Nephron progenitor cell (in vitro differentiated cells): ENCODE measurements around the gene ME1.

Experiments
- DNase-seq: peaks from one replicate; pipeline ENCODE4 v3.0.0; 2021
- H3K27ac Mint-ChIP-seq: 2 replicates; pipeline ENCODE4 v1.8.0; 2021; ENCODE audit warnings: mild to moderate bottlenecking, moderate library complexity, mixed read lengths
- H3K27me3 Mint-ChIP-seq: 2 replicates; pipeline ENCODE4 v1.8.0; 2021; ENCODE audit warnings: mild to moderate bottlenecking, low read depth, mixed read lengths; ENCODE audit not compliant: poor library complexity
- H3K36me3 Mint-ChIP-seq: 2 replicates; pipeline ENCODE4 v1.8.0; 2021; ENCODE audit warnings: low read depth, mixed read lengths
- H3K4me1 Mint-ChIP-seq: 2 replicates; pipeline ENCODE4 v1.8.0; 2021; ENCODE audit warnings: mixed read lengths
- H3K4me3 Mint-ChIP-seq: 2 replicates; pipeline ENCODE4 v1.8.0; 2021; ENCODE audit warnings: mild to moderate bottlenecking, moderate library complexity, mixed read lengths
- H3K9me3 Mint-ChIP-seq: 2 replicates; pipeline ENCODE4 v1.8.0; 2021; ENCODE audit warnings: mild to moderate bottlenecking, moderate library complexity, mixed read lengths
- TF ChIP-seq, protein P1 (sequence below): fragments of 200-600 bp; sonication (generic); IDR thresholded peaks from 2 replicates; pipeline ENCODE4 v1.5.0; 2021; ENCODE audit warnings: antibody characterized with exemption

Gene ME1

DNA sequence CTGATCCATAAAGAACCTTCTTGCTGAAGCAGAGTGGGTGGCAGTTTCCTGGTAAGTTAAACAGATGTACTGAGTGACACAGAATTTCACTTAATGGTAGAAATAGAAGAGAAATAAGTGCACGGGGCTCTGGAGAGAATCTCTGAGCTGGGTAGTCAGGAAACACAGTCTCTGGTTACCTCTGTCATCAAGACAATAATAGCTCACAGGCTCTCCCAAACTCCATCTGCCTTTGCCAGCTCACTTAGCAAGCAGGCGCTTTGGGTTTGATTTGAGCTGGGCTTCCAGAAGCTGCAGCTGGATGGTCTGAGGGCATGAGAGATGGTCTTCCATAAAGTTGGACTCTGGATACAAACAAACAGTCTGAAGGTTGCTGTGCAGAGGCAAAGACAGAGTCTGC, 41.9 kb upstream of the ME1 start:
- Mint-ChIP-seq H3K9me3 (no peaks in the 10 kb centered on the region), H3K4me3 (no peak overlapping the region), H3K4me1 (no peaks in the 10 kb centered on the region), H3K27me3 (peaks cover 5% of the 10 kb centered on the region), H3K36me3 (no peaks in the 10 kb centered on the region), H3K27ac (no peak overlapping the region)
- TF ChIP-seq, protein P1, sequence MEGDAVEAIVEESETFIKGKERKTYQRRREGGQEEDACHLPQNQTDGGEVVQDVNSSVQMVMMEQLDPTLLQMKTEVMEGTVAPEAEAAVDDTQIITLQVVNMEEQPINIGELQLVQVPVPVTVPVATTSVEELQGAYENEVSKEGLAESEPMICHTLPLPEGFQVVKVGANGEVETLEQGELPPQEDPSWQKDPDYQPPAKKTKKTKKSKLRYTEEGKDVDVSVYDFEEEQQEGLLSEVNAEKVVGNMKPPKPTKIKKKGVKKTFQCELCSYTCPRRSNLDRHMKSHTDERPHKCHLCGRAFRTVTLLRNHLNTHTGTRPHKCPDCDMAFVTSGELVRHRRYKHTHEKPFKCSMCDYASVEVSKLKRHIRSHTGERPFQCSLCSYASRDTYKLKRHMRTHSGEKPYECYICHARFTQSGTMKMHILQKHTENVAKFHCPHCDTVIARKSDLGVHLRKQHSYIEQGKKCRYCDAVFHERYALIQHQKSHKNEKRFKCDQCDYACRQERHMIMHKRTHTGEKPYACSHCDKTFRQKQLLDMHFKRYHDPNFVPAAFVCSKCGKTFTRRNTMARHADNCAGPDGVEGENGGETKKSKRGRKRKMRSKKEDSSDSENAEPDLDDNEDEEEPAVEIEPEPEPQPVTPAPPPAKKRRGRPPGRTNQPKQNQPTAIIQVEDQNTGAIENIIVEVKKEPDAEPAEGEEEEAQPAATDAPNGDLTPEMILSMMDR = no peak
- DNase-seq = no peak

DNA sequence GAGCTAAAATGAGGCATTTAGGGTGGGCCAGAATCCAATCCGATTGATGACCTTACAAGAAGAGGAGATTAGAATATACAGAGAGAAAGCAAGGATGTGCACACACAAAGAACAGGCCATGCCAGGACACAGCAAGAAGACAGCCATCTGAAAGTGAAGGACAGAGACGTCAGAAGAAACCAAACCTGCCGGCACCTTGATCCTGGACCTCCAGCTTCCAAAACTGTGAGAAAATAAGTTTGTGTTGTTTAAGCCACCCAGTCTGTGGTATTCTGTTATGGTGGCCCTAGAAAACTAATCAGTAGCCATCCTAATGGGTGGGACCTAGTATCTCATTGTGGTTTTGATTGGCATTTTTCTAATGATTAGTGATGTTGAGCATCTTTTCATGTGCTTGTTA, 39.7 kb upstream of the ME1 start:
- Mint-ChIP-seq H3K4me1 (no peaks in the 10 kb centered on the region), H3K27ac (no peak overlapping the region), H3K36me3 (no peaks in the 10 kb centered on the region), H3K27me3 (peaks cover 7% of the 10 kb centered on the region), H3K9me3 (no peaks in the 10 kb centered on the region), H3K4me3 (no peak overlapping the region)
- TF ChIP-seq, protein P1 = no peak
- no peak for DNase-seq

DNA sequence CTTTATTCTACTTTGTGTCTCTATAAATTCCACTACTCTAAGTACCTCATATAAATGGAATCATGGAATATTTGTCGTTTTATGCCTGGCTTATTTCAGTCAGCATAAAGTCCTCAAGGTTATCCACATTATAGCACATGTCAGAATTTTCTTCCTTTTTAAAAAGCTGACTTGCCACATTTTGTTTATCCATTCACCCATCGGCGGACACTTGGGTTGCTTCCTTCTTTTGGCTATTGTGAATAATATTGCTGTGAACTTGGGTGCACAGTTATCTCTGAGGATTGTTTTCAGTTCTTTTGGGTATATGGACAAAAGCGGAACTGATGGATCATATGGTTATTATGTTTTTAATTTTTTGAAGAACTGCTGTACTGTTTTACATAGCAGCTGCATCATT, 39.1 kb upstream of the ME1 start:
- Mint-ChIP-seq H3K9me3 (no peaks in the 10 kb centered on the region), H3K36me3 (no peaks in the 10 kb centered on the region), H3K27me3 (peaks cover 5% of the 10 kb centered on the region), H3K4me1 (no peaks in the 10 kb centered on the region), H3K4me3 (no peak overlapping the region), H3K27ac (no peak overlapping the region)
- TF ChIP-seq, protein P1 = no peak
- no peak for DNase-seq

DNA sequence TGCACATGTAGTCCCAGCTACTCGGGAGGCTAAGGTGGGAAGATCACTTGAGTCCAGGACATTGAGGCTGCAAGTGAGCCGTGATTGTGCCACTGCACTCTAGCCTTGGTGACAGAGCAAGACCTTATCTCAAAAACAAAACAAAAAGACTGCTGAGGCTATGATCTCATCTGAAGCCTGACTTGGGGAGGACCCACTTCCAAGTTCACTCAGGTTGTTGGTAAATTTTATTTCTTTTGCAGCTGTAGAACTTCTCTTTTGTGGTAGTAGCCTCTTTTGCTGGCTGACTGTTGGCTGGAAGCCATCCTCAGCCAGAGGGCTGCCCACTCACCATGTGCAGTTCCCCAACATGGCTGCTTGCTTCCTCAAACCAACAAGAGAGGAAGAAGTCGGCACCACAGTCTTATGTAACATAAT, 36.8 kb upstream of the ME1 start:
- Mint-ChIP-seq H3K27me3 (peaks cover 2% of the 10 kb centered on the region), H3K36me3 (no peaks in the 10 kb centered on the region), H3K27ac (no peak overlapping the region), H3K9me3 (no peaks in the 10 kb centered on the region), H3K4me3 (no peak overlapping the region), H3K4me1 (no peaks in the 10 kb centered on the region)
- TF ChIP-seq, protein P1 = no peak
- DNase-seq = no peak

DNA sequence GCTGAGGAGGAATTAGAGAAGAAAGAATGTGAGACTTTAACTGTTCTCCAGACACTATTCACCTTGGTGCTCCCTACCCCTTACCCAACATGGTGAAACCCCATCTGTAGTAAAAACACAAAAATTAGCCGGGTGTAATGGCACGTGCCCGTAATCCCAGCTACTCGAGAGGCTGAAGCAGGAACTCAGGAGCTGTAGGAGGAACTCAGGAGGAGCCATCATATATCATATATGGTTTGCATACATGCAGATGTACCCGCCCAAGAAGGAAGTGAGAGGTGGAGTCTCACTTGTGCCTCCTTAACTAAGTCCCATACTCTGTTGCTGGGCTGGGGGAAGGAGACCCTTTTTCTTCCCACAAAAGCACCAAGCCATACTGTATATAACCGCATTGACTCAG, 35.5 kb upstream of the ME1 start:
- peaks cover 2% of the 10 kb centered on the region for H3K27me3 Mint-ChIP-seq
- H3K36me3 Mint-ChIP-seq = no peaks in the 10 kb centered on the region
- H3K4me3 Mint-ChIP-seq = no peak overlapping the region
- TF ChIP-seq, protein P1 = no peak
- no peaks in the 10 kb centered on the region for H3K4me1 Mint-ChIP-seq
- no peak overlapping the region for H3K27ac Mint-ChIP-seq
- DNase-seq = no peak
- no peaks in the 10 kb centered on the region for H3K9me3 Mint-ChIP-seq

DNA sequence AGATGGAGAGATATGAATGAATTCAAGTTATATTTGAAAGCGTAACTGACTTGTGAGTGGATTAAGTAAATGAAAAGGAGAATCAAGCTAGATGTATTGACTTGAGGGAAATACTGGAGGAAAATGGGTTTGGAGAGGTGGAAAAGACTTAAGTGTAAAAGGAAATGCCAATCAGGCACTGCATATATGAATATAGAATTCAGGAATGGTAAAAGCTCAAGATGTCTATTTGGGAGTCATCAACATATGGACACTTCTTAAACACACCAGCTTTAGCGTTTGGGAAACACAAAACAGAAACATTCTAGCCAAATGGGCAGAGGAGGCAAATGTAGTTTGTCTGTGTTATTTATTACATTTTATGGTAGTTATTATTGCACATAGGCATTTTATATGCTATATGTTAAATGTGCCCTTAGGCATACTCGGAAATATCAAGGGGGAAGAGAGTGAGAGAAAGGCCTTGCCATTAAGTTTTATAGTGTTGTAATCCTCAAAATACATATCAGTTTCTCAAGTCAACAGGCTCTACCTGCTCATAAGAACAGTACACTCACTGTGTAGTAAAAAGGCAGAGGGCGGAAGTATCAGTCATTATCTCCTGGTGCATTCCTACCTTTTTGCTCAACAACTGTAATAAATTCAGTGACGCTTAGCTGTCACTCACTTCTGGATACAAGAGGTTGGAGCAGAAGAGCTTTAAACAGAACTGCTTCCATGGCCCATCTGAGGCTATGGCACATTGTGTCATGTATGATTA, 33.7 kb upstream of the ME1 start:
- DNase-seq = no peak
- Mint-ChIP-seq H3K4me3 (no peak overlapping the region), H3K36me3 (no peaks in the 10 kb centered on the region), H3K27me3 (peaks cover 2% of the 10 kb centered on the region), H3K4me1 (no peaks in the 10 kb centered on the region), H3K27ac (no peak overlapping the region), H3K9me3 (no peaks in the 10 kb centered on the region)
- TF ChIP-seq, protein P1 = no peak
